ENCODE results near the gene SCRG1.

DNA sequence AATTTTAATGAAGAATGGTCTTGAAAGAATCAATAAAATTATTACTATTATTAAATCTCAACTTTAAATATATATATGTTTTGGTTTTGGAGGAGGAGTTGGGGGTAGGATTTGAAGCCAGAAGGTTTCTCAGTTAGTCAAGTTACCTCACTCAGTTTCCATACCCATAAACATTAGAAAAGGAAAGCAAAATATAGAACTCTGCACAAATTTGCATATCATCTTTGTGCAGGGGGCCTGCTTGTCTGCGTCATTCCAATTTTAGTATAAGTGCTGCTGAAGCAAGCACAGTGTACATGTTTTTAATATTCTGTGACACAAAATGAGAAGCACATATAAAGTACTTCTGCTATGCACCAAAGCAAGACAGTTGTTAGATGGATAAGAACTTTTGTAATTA, 47.5 kb upstream of the SCRG1 start:
- TF ChIP-seq, protein P1, sequence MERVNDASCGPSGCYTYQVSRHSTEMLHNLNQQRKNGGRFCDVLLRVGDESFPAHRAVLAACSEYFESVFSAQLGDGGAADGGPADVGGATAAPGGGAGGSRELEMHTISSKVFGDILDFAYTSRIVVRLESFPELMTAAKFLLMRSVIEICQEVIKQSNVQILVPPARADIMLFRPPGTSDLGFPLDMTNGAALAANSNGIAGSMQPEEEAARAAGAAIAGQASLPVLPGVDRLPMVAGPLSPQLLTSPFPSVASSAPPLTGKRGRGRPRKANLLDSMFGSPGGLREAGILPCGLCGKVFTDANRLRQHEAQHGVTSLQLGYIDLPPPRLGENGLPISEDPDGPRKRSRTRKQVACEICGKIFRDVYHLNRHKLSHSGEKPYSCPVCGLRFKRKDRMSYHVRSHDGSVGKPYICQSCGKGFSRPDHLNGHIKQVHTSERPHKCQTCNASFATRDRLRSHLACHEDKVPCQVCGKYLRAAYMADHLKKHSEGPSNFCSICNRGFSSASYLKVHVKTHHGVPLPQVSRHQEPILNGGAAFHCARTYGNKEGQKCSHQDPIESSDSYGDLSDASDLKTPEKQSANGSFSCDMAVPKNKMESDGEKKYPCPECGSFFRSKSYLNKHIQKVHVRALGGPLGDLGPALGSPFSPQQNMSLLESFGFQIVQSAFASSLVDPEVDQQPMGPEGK (CRISPR knock-in tag; IDR thresholded peaks at IDR 0.05; ENCODE audit: borderline replicate concordance): no peak
- TF ChIP-seq ARNTL (CRISPR knock-in tag; IDR thresholded peaks at IDR 0.05; ENCODE audit: borderline replicate concordance, low read depth) (no peak), BACH2 (CRISPR knock-in tag; IDR thresholded peaks at IDR 0.05; ENCODE audit: borderline replicate concordance) (no peak), GLIS3 (CRISPR knock-in tag; IDR thresholded peaks at IDR 0.05) (no peak), RARB (CRISPR knock-in tag; IDR thresholded peaks at IDR 0.05) (no peak), SNAI2 (CRISPR knock-in tag; IDR thresholded peaks at IDR 0.05) (no peak)

Data from SK-N-SH treated with all-trans-retinoic acid at 6 μM for 48 hours (cell line).